Measurements from ENCODE around the gene RAB31.

GRCh38 chr18:9691235-9691634, 16.9 kb upstream of the RAB31 start:
- TF ChIP-seq POLR2A (IDR thresholded peaks at IDR 0.05), result no peak
- no peak for TF ChIP-seq CTCF (IDR thresholded peaks at IDR 0.05)
